Measurements from ENCODE around the gene INPP4A.

INPP4A gene

GRCh38 chr2:98541489-98541888 is 96.8 kb downstream of the INPP4A start:
- in situ Hi-C loops (cut with MboI; ENCODE audit: low sequenced_read_pairs, unreplicated experiment) = no loop called here
- no peak for DNase-seq (ENCODE audit: low spot score)
- TF ChIP-seq CTCF (IDR thresholded peaks at IDR 0.05; ENCODE audit: borderline replicate concordance, control extremely low read depth, extremely low read depth, insufficient read depth, missing control alignments) = no peak

GRCh38 chr2:98541906-98542305 is 97.2 kb downstream of the INPP4A start:
- no peak for TF ChIP-seq CTCF (IDR thresholded peaks at IDR 0.05; ENCODE audit: borderline replicate concordance, control extremely low read depth, extremely low read depth, insufficient read depth, missing control alignments)
- peak; percentile 64 for DNase-seq (ENCODE audit: low spot score)
- in situ Hi-C loops (cut with MboI; ENCODE audit: low sequenced_read_pairs, unreplicated experiment) = no loop called here

GRCh38 chr2:98543214-98543613 is 98.6 kb downstream of the INPP4A start:
- no peak for DNase-seq (ENCODE audit: low spot score)
- no peak for TF ChIP-seq CTCF (IDR thresholded peaks at IDR 0.05; ENCODE audit: borderline replicate concordance, control extremely low read depth, extremely low read depth, insufficient read depth, missing control alignments)
- in situ Hi-C loops (cut with MboI; ENCODE audit: low sequenced_read_pairs, unreplicated experiment) = no loop called here

- in situ Hi-C loops (cut with MboI; ENCODE audit: low sequenced_read_pairs, unreplicated experiment) = no loop called here
- TF ChIP-seq CTCF (IDR thresholded peaks at IDR 0.05; ENCODE audit: borderline replicate concordance, control extremely low read depth, extremely low read depth, insufficient read depth, missing control alignments) = no peak
- DNase-seq (ENCODE audit: low spot score) = no peak
Observed at GRCh38 chr2:98543842-98544241, 99.2 kb downstream of the INPP4A start.

- in situ Hi-C loops (cut with MboI; ENCODE audit: low sequenced_read_pairs, unreplicated experiment) = no loop called here
- TF ChIP-seq CTCF (IDR thresholded peaks at IDR 0.05; ENCODE audit: borderline replicate concordance, control extremely low read depth, extremely low read depth, insufficient read depth, missing control alignments) = no peak
- no peak for DNase-seq (ENCODE audit: low spot score)
Observed at GRCh38 chr2:98545591-98545990, 100.9 kb downstream of the INPP4A start.

- DNase-seq (ENCODE audit: low spot score) = no peak
- TF ChIP-seq CTCF (IDR thresholded peaks at IDR 0.05; ENCODE audit: borderline replicate concordance, control extremely low read depth, extremely low read depth, insufficient read depth, missing control alignments) = no peak
- in situ Hi-C loops (cut with MboI; ENCODE audit: low sequenced_read_pairs, unreplicated experiment) = no loop called here
Observed at GRCh38 chr2:98546186-98546585, 101.5 kb downstream of the INPP4A start.
